Head of caudate nucleus (tissue), 42 donors: ENCODE measurements around the gene STIMATE.

Source experiments
- DNase-seq, 42 donors: peaks; one replicate each; pipeline versions ENCODE4 v3.0.0 to v3.0.0-alpha.2; 2020 to 2021; ENCODE audit warnings: mixed read lengths in 7 of 42
- intact Hi-C: fragments of 100-400 bp; cut with DNase I; formaldehyde crosslinking; loops from one replicate; pipeline ENCODE4 v1.15.0; 2022

The STIMATE gene

GRCh38 chr3:52897130-52898122 lies at the start of gene STIMATE:
Gene STIMATE (minus strand): TSS chr3:52897548. CDS start chr3:52897450, 98 bp downstream.
- DNase-seq, result peak; percentile 78 to 97 (median 93)
- intact Hi-C loops, result no loop called here

- intact Hi-C loops, result no loop called here
- DNase-seq, result no peak
Observed at GRCh38 chr3:52939600-52939999, 42.3 kb upstream of the STIMATE start.

GRCh38 chr3:52934630-52935530 lies 37.5 kb upstream of the STIMATE start:
- DNase-seq, result peak in 39 of 42 donors; percentile 17 to 82 (median 58)
- intact Hi-C loops, result no loop called here

GRCh38 chr3:52931889-52932288 lies 34.5 kb upstream of the STIMATE start:
- intact Hi-C loops, result no loop called here
- no peak for DNase-seq

- intact Hi-C loops, result no loop called here
Observed at GRCh38 chr3:52931328-52931727, 34.0 kb upstream of the STIMATE start.

GRCh38 chr3:52930748-52931147 lies 33.4 kb upstream of the STIMATE start:
- intact Hi-C loops, result no loop called here
- no peak for DNase-seq

More at GRCh38 chr3:52931328-52931727, 34.0 kb upstream of the STIMATE start:
- DNase-seq, result no peak

- intact Hi-C loops, result no loop called here
- peak in 3 of 42 donors; percentile 4 to 21 (median 11) for DNase-seq
Observed at GRCh38 chr3:52926554-52926953, 29.2 kb upstream of the STIMATE start.

GRCh38 chr3:52925405-52926313 lies 28.3 kb upstream of the STIMATE start:
- no peak for DNase-seq
- intact Hi-C loops, result no loop called here

GRCh38 chr3:52923963-52924362 lies 26.6 kb upstream of the STIMATE start:
- no peak for DNase-seq
- intact Hi-C loops, result no loop called here

- no peak for DNase-seq
- intact Hi-C loops, result no loop called here
Observed at GRCh38 chr3:52920841-52921240, 23.5 kb upstream of the STIMATE start.

- intact Hi-C loops, result no loop called here
- DNase-seq, result no peak
Observed at GRCh38 chr3:52917044-52917443, 19.7 kb upstream of the STIMATE start.

GRCh38 chr3:52915294-52915693 lies 17.9 kb upstream of the STIMATE start:
- no peak for DNase-seq
- intact Hi-C loops, result no loop called here

GRCh38 chr3:52912885-52913731 lies 15.8 kb upstream of the STIMATE start:
- intact Hi-C loops, result no loop called here

GRCh38 chr3:52910823-52911222 lies 13.5 kb upstream of the STIMATE start:
- intact Hi-C loops, result no loop called here
- DNase-seq, result no peak

More at GRCh38 chr3:52912885-52913731, 15.8 kb upstream of the STIMATE start:
- DNase-seq, result no peak

GRCh38 chr3:52907497-52907896 lies 10.1 kb upstream of the STIMATE start:
- DNase-seq, result no peak
- intact Hi-C loops, result no loop called here

- intact Hi-C loops, result no loop called here
- no peak for DNase-seq
Observed at GRCh38 chr3:52904552-52904951, 7.2 kb upstream of the STIMATE start.

GRCh38 chr3:52904000-52904399 lies 6.7 kb upstream of the STIMATE start:
- no peak for DNase-seq
- intact Hi-C loops, result no loop called here

- intact Hi-C loops, result no loop called here
- DNase-seq, result no peak
Observed at GRCh38 chr3:52896613-52897012, 735 bp downstream of the STIMATE start.
